ENCODE measurements around the gene LBP. TPM values are rescaled to one million over a fixed set of nuclear protein-coding genes. Genes with fewer than 3 reads are reported as not detected.

Gene LBP
- total and polyA plus RNA-seq, 2 of the 13 experiments (the other 11 are each of a cell fraction or from before 2014, with no cell fraction given): 0.07 to 0.20 TPM

- no peak for TF ChIP-seq ISL2 (CRISPR knock-in tag; IDR thresholded peaks at IDR 0.05)
- no peak for TF ChIP-seq GABPB1 (CRISPR knock-in tag; IDR thresholded peaks at IDR 0.05)
- TF ChIP-seq ZGPAT (CRISPR knock-in tag; IDR thresholded peaks at IDR 0.05): no peak
- TF ChIP-seq ZNF468 (CRISPR knock-in tag; IDR thresholded peaks at IDR 0.05): 0 out of 2 replicates have a peak, but pooled peaks have one; percentile 39
- 0 out of 2 replicates have a peak, but pooled peaks have one; percentile 41 for TF ChIP-seq BCL6 (CRISPR knock-in tag; IDR thresholded peaks at IDR 0.05)
- TF ChIP-seq NPAS2 (CRISPR knock-in tag; IDR thresholded peaks at IDR 0.05; ENCODE audit: borderline replicate concordance): no peak
- TF ChIP-seq ZNF296 (CRISPR knock-in tag; conservative IDR thresholded peaks at IDR 0.05): no peak
- no peak for TF ChIP-seq ZNF605 (CRISPR knock-in tag; IDR thresholded peaks at IDR 0.05)
- TF ChIP-seq THAP8 (CRISPR knock-in tag; IDR thresholded peaks at IDR 0.05; ENCODE audit: borderline replicate concordance): no peak
- TF ChIP-seq ZNF432 (CRISPR knock-in tag; IDR thresholded peaks at IDR 0.05; ENCODE audit: borderline replicate concordance): 0 out of 2 replicates have a peak, but pooled peaks have one; percentile 30
- TF ChIP-seq ZMYM2 (CRISPR knock-in tag; IDR thresholded peaks at IDR 0.05): peak; percentile 62; the same call in 1 of the 2 replicates
- TF ChIP-seq ZNF224 (CRISPR knock-in tag; IDR thresholded peaks at IDR 0.05): 0 out of 2 replicates have a peak, but pooled peaks have one; percentile 49
- no peak for TF ChIP-seq ZNF484 (CRISPR knock-in tag; IDR thresholded peaks at IDR 0.05; ENCODE audit: borderline replicate concordance, low read depth)
- no peak for TF ChIP-seq PRPF4 (IDR thresholded peaks at IDR 0.05; ENCODE audit: low read depth, low read length, poor library complexity, severe bottlenecking)
- TF ChIP-seq BRF2 (CRISPR knock-in tag; IDR thresholded peaks at IDR 0.05): no peak
- TF ChIP-seq IRF1 (CRISPR knock-in tag; IDR thresholded peaks at IDR 0.05; ENCODE audit: low read depth): no peak
- TF ChIP-seq ZNF839 (CRISPR knock-in tag; IDR thresholded peaks at IDR 0.05; ENCODE audit: borderline replicate concordance): no peak
- no peak for TF ChIP-seq ZNF724P (CRISPR knock-in tag; IDR thresholded peaks at IDR 0.05; ENCODE audit: borderline replicate concordance)
- TF ChIP-seq TSC22D2 (CRISPR knock-in tag; IDR thresholded peaks at IDR 0.05; ENCODE audit: borderline replicate concordance): no peak
- peak; percentile 70 for TF ChIP-seq NR2C2 (CRISPR knock-in tag; IDR thresholded peaks at IDR 0.05; ENCODE audit: borderline replicate concordance)
- TF ChIP-seq, protein P1, sequence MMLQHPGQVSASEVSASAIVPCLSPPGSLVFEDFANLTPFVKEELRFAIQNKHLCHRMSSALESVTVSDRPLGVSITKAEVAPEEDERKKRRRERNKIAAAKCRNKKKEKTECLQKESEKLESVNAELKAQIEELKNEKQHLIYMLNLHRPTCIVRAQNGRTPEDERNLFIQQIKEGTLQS (CRISPR knock-in tag; IDR thresholded peaks at IDR 0.05): no peak
- TF ChIP-seq RXRA (CRISPR knock-in tag; IDR thresholded peaks at IDR 0.05): peak; percentile 93
- no peak for TF ChIP-seq ZMAT3 (CRISPR knock-in tag; conservative IDR thresholded peaks at IDR 0.05)
- TF ChIP-seq NCOR1 (IDR thresholded peaks at IDR 0.05; ENCODE audit: borderline replicate concordance, low read length): peak; percentile 88
- no peak for TF ChIP-seq MEF2D (CRISPR knock-in tag; IDR thresholded peaks at IDR 0.05)
- no peak for TF ChIP-seq SSRP1 (CRISPR knock-in tag; IDR thresholded peaks at IDR 0.05)
- TF ChIP-seq NONO (IDR thresholded peaks at IDR 0.05): no peak
- 0 out of 2 replicates have a peak, but pooled peaks have one; percentile 19 for TF ChIP-seq NONO (CRISPR knock-in tag; conservative IDR thresholded peaks at IDR 0.05)
- TF ChIP-seq AHR (CRISPR knock-in tag; IDR thresholded peaks at IDR 0.05): no peak
These were observed 15.6 kb upstream of the LBP start (continued) for GRCh38 chr20:38330638-38331037.
